RWPE1 (cell line): Measurements from ENCODE around the gene DCPS.
"Not testable (repeated sequence)": the region's sequence is repeated elsewhere in the genome, so short reads cannot be mapped to it uniquely, and the experiment has no call there.

ENCODE experiments used
- CTCF ChIA-PET: fragments of 350-600 bp; sonication (Branson Sonifier 250); formaldehyde crosslinking; extraction: SDS; loops from one replicate; lab custom pipeline; 2021; lab: Yijun Ruan, JAX
- POLR2A ChIA-PET: fragments of 400-600 bp; formaldehyde crosslinking; extraction: SDS; loops from one replicate; lab custom pipeline; 2020; ENCODE audit warnings: antibody characterized with exemption; ENCODE audit not compliant: low non-redundant PET; lab: Yijun Ruan, JAX
- DNase-seq: peaks from one replicate; pipeline ENCODE4 v3.0.0; 2012; ENCODE audit warnings: low spot score
- H3K27ac ChIP-seq: fragments of 450-650 bp; 2 replicates; pipeline ENCODE4 v1.5.1; 2017
- TF ChIP-seq, protein P1 (sequence below): fragments of 450-650 bp; conservative IDR thresholded peaks from 2 replicates; pipeline ENCODE4 v1.5.1; 2017; ENCODE audit warnings: low read depth, mild to moderate bottlenecking

DCPS gene, protein sequence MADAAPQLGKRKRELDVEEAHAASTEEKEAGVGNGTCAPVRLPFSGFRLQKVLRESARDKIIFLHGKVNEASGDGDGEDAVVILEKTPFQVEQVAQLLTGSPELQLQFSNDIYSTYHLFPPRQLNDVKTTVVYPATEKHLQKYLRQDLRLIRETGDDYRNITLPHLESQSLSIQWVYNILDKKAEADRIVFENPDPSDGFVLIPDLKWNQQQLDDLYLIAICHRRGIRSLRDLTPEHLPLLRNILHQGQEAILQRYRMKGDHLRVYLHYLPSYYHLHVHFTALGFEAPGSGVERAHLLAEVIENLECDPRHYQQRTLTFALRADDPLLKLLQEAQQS

DNA sequence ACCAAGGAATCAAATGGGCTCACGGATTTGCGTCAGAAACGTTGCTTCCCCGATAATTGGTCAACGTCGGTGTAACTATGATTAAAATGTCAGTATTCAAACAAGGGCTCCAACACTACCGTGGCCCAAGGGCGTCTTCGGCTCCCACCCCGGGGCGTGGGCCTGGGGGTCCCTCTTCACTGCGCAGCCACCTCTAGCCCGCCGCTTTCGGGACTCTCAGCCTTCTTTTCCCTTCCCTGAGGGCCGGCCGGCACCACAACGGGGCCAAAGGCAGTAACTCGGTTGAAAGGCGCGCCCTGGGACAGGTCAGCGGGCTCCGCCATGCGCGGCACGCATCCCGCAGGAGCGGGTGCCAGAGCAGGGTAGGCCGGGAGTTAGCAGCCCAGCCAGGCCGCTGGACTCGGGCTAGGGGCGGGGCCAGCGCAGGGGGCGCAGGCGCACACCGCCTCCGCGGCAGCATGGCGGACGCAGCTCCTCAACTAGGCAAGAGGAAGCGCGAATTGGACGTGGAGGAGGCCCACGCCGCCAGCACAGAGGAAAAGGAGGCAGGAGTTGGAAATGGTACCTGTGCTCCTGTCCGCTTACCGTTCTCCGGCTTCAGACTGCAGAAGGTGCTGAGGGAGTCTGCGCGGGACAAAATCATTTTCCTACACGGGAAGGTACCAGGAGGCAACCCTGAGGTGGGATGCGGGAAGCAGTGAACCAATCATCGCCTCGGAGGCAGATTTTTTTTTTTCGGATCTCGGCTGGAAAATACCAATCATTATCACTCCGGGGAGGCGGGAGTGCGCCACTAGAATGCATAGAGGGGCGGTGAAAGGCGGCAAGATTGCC is at the start of gene DCPS:
DCPS (plus strand) TSS at position 438 of the 834 bp plus-strand sequence; CDS start at position 459, 21 bp downstream.
- TF ChIP-seq, protein P1, sequence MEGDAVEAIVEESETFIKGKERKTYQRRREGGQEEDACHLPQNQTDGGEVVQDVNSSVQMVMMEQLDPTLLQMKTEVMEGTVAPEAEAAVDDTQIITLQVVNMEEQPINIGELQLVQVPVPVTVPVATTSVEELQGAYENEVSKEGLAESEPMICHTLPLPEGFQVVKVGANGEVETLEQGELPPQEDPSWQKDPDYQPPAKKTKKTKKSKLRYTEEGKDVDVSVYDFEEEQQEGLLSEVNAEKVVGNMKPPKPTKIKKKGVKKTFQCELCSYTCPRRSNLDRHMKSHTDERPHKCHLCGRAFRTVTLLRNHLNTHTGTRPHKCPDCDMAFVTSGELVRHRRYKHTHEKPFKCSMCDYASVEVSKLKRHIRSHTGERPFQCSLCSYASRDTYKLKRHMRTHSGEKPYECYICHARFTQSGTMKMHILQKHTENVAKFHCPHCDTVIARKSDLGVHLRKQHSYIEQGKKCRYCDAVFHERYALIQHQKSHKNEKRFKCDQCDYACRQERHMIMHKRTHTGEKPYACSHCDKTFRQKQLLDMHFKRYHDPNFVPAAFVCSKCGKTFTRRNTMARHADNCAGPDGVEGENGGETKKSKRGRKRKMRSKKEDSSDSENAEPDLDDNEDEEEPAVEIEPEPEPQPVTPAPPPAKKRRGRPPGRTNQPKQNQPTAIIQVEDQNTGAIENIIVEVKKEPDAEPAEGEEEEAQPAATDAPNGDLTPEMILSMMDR, result no peak
- ChIA-PET CTCF (interaction anchor here (0.6 kb wide), 1 partner anchor 48 kb away, joined by 3 read pairs; no protein-coding TSS in a partner anchor), POLR2A (no interaction called here)
- peak; percentile 94 for DNase-seq
- H3K27ac ChIP-seq, result peak within 1 kb of the TSS; percentile 90

DNA sequence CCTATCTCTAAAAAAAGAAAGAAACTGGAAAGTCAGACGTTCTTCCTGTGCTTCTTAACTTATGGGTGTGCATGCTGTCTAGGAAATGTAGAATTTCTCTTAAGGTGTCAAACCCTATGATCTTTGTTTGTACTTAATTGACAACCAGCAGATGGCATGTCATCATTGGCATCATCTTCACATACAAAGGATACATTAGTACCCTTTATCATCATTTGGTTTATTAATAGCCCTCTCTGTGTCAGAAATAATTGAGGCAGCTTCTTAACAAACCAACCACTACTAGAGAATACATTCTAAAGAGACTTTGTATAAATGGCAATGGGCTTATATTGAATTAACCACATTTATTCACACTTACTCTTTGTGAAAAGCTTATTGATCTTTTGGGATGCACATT is 49.0 kb upstream of the DCPS start:
- POLR2A ChIA-PET, result no interaction called here
- DNase-seq, result no peak
- H3K27ac ChIP-seq, result no peak overlapping the region
- CTCF ChIA-PET, result no interaction called here
- TF ChIP-seq, protein P1, result no peak

DNA sequence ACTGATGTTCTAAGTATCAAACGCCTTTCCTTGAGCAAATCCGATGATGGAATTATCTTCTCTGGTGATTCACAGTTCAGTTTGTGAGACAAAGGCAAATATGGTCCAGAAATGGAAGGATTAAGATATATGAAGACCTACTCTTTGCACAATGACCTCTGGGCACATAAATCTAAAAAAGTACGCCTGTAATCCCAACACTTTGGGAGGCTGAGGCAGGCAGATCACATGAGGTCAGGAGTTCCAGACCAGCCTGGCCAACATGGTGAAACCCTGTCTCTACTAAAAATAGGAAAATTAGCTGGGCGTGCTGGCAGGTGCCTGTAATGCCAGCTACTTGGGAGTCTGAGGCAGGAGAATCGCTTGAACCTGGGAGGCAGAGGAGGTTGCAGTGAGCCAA is 48.4 kb upstream of the DCPS start:
- DNase-seq, POLR2A ChIA-PET, H3K27ac ChIP-seq: not testable (repeated sequence)
- CTCF ChIA-PET, result interaction anchor here (0.7 kb wide), 1 partner anchor 49 kb away, joined by 3 read pairs; no protein-coding TSS in a partner anchor

DNA sequence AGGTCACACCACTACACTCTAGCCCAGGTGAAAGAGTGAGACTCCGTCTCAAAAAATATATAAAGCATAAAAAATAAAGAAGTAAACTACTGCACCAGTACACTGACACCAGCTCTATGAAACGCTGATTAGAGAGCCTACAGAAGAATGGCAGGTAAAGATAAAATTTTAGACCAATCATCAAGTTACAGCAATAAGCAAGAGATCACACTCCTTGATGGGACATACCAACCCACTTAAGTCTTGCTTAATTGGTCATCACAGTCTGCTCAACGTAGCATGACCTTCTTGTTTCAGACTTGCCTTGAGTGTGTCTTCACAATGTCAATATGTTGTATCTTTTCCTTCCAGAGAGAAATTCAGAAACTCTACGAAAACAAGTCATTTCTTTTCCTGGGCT is 47.6 kb upstream of the DCPS start:
- ChIA-PET CTCF (no interaction called here), POLR2A (no interaction called here)
- DNase-seq, result no peak
- no peak overlapping the region for H3K27ac ChIP-seq
- TF ChIP-seq, protein P1, result no peak

DNA sequence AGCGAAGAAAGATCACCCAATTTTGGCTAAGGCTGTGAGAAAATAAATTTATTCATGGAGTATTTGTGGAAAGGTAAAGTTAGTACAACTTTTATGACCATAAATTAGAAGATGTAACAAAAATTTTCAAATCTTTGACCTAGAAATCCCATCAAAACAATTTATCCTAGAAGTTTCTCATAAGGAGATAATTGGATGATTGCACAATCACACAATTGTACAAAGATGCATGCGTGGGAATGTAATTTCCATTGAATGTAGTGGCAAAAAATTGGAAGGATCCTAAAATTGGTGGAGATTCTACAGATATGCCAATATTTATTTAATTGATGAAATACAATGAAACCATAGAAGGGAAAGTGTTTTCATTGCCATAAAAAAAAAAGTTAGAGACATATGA is 46.7 kb upstream of the DCPS start:
- no peak for DNase-seq
- H3K27ac ChIP-seq, result no peak overlapping the region
- POLR2A ChIA-PET, result no interaction called here
- CTCF ChIA-PET, result no interaction called here
- TF ChIP-seq, protein P1, result no peak

DNA sequence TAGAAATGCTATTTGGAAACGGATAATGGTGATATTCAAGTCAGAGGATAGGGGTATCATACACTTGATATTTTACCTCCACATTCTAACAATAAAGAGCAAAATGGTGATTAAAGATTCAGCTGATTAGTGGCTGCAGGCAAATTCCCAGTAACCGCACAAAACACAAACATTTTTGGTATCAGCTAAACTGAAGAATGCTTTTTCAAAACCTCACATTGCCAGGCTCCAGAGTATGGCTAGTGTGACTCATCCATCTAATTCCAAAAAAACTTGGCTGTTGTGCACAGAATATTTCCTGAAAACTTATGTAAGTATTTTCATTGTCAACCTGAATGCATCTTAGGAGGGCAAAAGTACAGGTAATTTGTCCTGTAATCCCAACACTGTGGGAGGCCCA is 46.1 kb upstream of the DCPS start:
- TF ChIP-seq, protein P1, result no peak
- DNase-seq, result no peak
- H3K27ac ChIP-seq, result no peak overlapping the region
- CTCF ChIA-PET, result interaction anchor here (0.6 kb wide), 1 partner anchor 586 kb away, joined by 3 read pairs; no protein-coding TSS in a partner anchor
- POLR2A ChIA-PET, result no interaction called here
